ENCODE results near the gene SLC43A2.

DNA sequence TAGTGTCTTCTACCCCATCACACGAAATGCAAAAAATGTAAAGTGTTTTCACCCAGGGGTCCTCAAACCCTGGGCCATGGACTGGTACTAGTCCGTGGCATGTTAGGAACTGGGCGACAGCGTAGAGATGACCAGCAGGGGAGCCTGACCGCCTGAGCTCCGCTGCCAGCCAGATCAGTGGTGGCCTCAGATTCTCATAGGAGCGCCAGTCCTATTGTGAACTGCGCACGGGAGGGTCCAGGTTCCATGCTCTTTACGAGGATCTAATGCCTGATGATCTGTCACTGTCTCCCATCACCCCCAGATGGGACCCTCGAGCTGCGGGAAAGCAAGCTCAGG lies 12.4 kb upstream of the SLC43A2 start:
- TF ChIP-seq GATA2 (IDR thresholded peaks at IDR 0.05; ENCODE audit: low read depth, low read length) (no peak), GATA3 (IDR thresholded peaks at IDR 0.05; ENCODE audit: low read depth, low read length) (no peak)
